ENCODE measurements around the gene ARMC10.

The ARMC10 gene

DNA sequence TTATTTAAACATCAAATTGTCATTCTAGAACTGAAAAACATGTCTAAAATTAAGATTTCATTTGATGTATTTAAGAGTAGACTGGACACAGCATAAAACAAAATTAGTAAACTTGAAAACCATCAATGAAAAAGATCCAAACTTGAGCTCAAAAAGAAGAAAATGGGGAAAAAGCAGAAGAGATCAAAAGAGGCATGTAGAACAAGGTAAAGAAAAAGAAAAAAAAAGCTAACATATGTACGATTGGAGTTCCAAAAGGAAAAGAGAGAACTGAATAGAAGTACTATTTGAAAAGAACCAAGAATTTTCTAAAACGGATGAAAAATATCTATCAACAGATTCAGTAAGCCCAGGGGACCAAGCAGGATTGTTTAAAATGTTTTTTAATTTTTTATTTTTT lies 3.9 kb upstream of the ARMC10 start:
- Histone ChIP-seq H3K79me1 (ENCODE audit: low read length) (peaks cover 4% of the 10 kb centered on the region), H3K18ac (ENCODE audit: low read length) (no peak overlapping the region), H3K23ac (ENCODE audit: low read length) (no peak overlapping the region), H3K14ac (ENCODE audit: low read length) (no peak overlapping the region), H3K4ac (ENCODE audit: low read depth, low read length) (no peak overlapping the region), H3K9me3 (ENCODE audit: insufficient read depth, low read depth, low read length) (peaks cover 3% of the 10 kb centered on the region), H3K27ac (ENCODE audit: low read depth, low read length) (no peak overlapping the region), H3K27me3 (ENCODE audit: insufficient read depth, low read length) (no peaks in the 10 kb centered on the region), H3K4me1 (ENCODE audit: control insufficient read depth in 1 of 2, insufficient read depth in 2 of 2, low read length in 2 of 2) (no peaks in the 10 kb centered on the region), H2AK5ac (ENCODE audit: low read length) (no peak overlapping the region), H3K4me3 (ENCODE audit: low read depth, low read length) (no peak overlapping the region), H3K9ac (ENCODE audit: low read length) (no peak overlapping the region), H3K36me3 (ENCODE audit: control insufficient read depth in 1 of 2, insufficient read depth in 2 of 2, low read length in 2 of 2) (no peaks in the 10 kb centered on the region), H2BK120ac (ENCODE audit: insufficient read depth, low read length, poor library complexity) (no peak overlapping the region), H2BK5ac (ENCODE audit: low read depth, low read length, poor library complexity) (no peak overlapping the region), H4K91ac (ENCODE audit: low read depth, low read length) (no peak overlapping the region), H4K12ac (ENCODE audit: low read depth, low read length) (no peak overlapping the region), H2BK12ac (ENCODE audit: low read length) (no peak overlapping the region), H3K79me2 (ENCODE audit: control insufficient read depth, insufficient read depth, low read length, poor library complexity) (peaks cover 3% of the 10 kb centered on the region), H2AFZ (ENCODE audit: insufficient read depth, low read length, poor library complexity) (no peak overlapping the region), H3K4me2 (ENCODE audit: low read length) (no peak overlapping the region), H4K8ac (ENCODE audit: low read depth, low read length) (no peak overlapping the region)
- WGBS (ENCODE audit: extremely low coverage, insufficient coverage, insufficient read length) = no CpG with 5 or more reads among the region's 2 CpGs
- no peak for DNase-seq

DNA sequence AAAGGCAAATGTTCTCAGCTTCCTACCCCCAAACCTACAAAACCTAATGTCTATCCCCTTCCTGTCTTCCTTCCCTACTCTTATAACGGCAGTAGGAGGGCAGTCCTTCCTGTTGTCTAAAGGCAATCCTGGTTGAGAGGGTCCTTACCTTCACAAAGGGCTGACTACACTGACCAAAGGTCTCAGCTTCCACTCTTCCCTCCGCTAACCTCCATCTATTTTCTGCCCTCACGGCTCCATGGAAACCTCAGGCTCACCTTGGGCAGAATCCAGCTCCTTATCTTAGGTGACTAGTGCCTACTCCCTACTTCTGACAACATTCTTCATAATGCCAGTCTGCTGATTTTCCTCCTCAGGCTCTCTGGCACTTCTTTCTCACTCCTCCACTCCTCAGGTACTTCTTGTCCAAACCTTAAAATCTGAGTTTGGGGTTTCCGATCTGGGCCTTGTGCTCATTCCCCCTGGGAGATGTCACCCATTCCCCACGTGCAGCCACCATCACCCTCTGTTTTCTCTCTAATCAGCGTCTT lies 886 bp upstream of the ARMC10 start:
- Histone ChIP-seq H4K91ac (ENCODE audit: low read depth, low read length) (no peak overlapping the region), H2BK120ac (ENCODE audit: insufficient read depth, low read length, poor library complexity) (no peak overlapping the region), H3K79me1 (ENCODE audit: low read length) (peaks cover 4% of the 10 kb centered on the region), H2AFZ (ENCODE audit: insufficient read depth, low read length, poor library complexity) (peak overlapping the region; percentile 96), H3K4me1 (ENCODE audit: control insufficient read depth in 1 of 2, insufficient read depth in 2 of 2, low read length in 2 of 2) (no peaks in the 10 kb centered on the region), H2AK5ac (ENCODE audit: low read length) (no peak overlapping the region), H3K14ac (ENCODE audit: low read length) (no peak overlapping the region), H3K9me3 (ENCODE audit: insufficient read depth, low read depth, low read length) (peaks cover 1% of the 10 kb centered on the region), H3K27ac (ENCODE audit: low read depth, low read length) (no peak overlapping the region), H3K4me2 (ENCODE audit: low read length) (peak overlapping the region; percentile 83), H3K4ac (ENCODE audit: low read depth, low read length) (no peak overlapping the region), H3K18ac (ENCODE audit: low read length) (no peak overlapping the region), H3K4me3 (ENCODE audit: low read depth, low read length) (peak overlapping the region; percentile 95), H2BK5ac (ENCODE audit: low read depth, low read length, poor library complexity) (no peak overlapping the region), H3K9ac (ENCODE audit: low read length) (peak overlapping the region; percentile 19), H3K27me3 (ENCODE audit: insufficient read depth, low read length) (no peaks in the 10 kb centered on the region), H3K23ac (ENCODE audit: low read length) (no peak overlapping the region), H2BK12ac (ENCODE audit: low read length) (no peak overlapping the region), H4K12ac (ENCODE audit: low read depth, low read length) (peak overlapping the region; percentile 39), H4K8ac (ENCODE audit: low read depth, low read length) (peak overlapping the region; percentile 27), H3K79me2 (ENCODE audit: control insufficient read depth, insufficient read depth, low read length, poor library complexity) (peaks cover 3% of the 10 kb centered on the region), H3K36me3 (ENCODE audit: control insufficient read depth in 1 of 2, insufficient read depth in 2 of 2, low read length in 2 of 2) (no peaks in the 10 kb centered on the region)
- WGBS (ENCODE audit: extremely low coverage, insufficient coverage, insufficient read length) = no CpG with 5 or more reads among the region's 6 CpGs
- no peak for DNase-seq

DNA sequence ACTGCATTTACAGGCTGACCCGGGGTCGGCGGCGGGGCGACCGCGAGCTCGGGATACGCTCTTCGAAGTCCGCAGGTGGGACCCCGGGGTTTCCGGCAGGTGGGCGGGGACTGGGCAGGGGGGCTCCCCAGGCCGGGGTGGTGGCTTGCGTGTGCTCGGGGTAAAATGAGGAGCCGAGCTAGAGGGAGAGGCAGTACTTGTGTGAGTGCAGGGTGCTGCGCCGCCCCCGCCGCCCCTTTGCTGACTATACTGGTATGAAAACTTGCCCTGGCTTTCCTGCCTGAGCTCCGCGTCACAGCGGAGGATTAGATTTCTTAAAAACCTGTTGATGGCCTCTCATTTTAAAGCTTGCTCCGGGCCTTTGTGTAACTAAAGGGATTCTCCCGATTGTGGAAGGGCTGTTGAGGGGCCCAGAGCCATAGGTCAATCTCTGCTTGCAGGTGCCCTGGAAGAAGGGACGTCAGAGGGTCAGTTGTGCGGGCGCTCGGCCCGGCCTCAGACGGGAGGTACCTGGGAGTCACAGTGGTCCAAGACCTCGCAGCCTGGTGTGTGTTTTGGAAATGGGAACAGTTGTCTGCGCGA lies 488 bp downstream of the ARMC10 start:
- no peak overlapping the region for H2BK12ac ChIP-seq (ENCODE audit: low read length)
- peak overlapping the region; percentile 75 for H3K9ac ChIP-seq (ENCODE audit: low read length)
- H4K8ac ChIP-seq (ENCODE audit: low read depth, low read length) = peak overlapping the region; percentile 42
- peak overlapping the region; percentile 26 for H2AFZ ChIP-seq (ENCODE audit: insufficient read depth, low read length, poor library complexity)
- peaks cover 3% of the 10 kb centered on the region for H3K79me2 ChIP-seq (ENCODE audit: control insufficient read depth, insufficient read depth, low read length, poor library complexity)
- H3K9me3 ChIP-seq (ENCODE audit: insufficient read depth, low read depth, low read length) = peaks cover 1% of the 10 kb centered on the region
- H3K4me2 ChIP-seq (ENCODE audit: low read length) = peak overlapping the region; percentile 83
- H3K14ac ChIP-seq (ENCODE audit: low read length) = no peak overlapping the region
- no peak overlapping the region for H2BK120ac ChIP-seq (ENCODE audit: insufficient read depth, low read length, poor library complexity)
- WGBS (ENCODE audit: extremely low coverage, insufficient coverage, insufficient read length) = no CpG with 5 or more reads among the region's 36 CpGs
- peak overlapping the region; percentile 89 for H3K27ac ChIP-seq (ENCODE audit: low read depth, low read length)
- H3K79me1 ChIP-seq (ENCODE audit: low read length) = peaks cover 4% of the 10 kb centered on the region
- no peaks in the 10 kb centered on the region for H3K36me3 ChIP-seq (ENCODE audit: control insufficient read depth in 1 of 2, insufficient read depth in 2 of 2, low read length in 2 of 2)
- no peak overlapping the region for H4K12ac ChIP-seq (ENCODE audit: low read depth, low read length)
- no peaks in the 10 kb centered on the region for H3K4me1 ChIP-seq (ENCODE audit: control insufficient read depth in 1 of 2, insufficient read depth in 2 of 2, low read length in 2 of 2)
- no peak overlapping the region for H2AK5ac ChIP-seq (ENCODE audit: low read length)
- DNase-seq = peak; percentile 46 to 60
- H2BK5ac ChIP-seq (ENCODE audit: low read depth, low read length, poor library complexity) = no peak overlapping the region
- peak overlapping the region; percentile 2 for H3K18ac ChIP-seq (ENCODE audit: low read length)
- H3K23ac ChIP-seq (ENCODE audit: low read length) = no peak overlapping the region
- H3K27me3 ChIP-seq (ENCODE audit: insufficient read depth, low read length) = no peaks in the 10 kb centered on the region
- H3K4me3 ChIP-seq (ENCODE audit: low read depth, low read length) = peak overlapping the region; percentile 95
- H4K91ac ChIP-seq (ENCODE audit: low read depth, low read length) = peak overlapping the region; percentile 18
- no peak overlapping the region for H3K4ac ChIP-seq (ENCODE audit: low read depth, low read length)

DNA sequence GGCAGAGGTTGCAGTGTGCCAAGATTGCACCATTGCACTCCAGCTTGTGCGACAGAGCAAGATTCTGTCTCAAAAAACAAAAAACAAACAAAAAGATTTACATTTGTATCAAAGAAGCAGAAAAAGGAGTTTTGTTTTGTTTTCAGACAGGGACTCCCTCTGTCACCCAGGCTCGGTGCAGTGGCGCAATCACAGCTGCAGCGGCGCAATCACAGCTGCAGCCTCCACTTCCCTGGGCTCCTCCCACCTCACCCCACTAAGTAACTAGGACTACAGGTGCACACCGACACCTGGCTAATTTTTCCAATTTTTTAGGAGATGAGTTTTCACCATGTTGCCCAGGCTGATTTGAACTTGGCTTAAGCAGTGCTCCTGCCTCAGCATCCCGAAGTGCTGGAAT lies 1.8 kb downstream of the ARMC10 start:
- Histone ChIP-seq H3K14ac (ENCODE audit: low read length) (no peak overlapping the region), H3K4me1 (ENCODE audit: control insufficient read depth in 1 of 2, insufficient read depth in 2 of 2, low read length in 2 of 2) (no peaks in the 10 kb centered on the region), H3K36me3 (ENCODE audit: control insufficient read depth in 1 of 2, insufficient read depth in 2 of 2, low read length in 2 of 2) (no peaks in the 10 kb centered on the region), H2BK5ac (ENCODE audit: low read depth, low read length, poor library complexity) (no peak overlapping the region), H2BK12ac (ENCODE audit: low read length) (no peak overlapping the region), H3K4me3 (ENCODE audit: low read depth, low read length) (no peak overlapping the region), H2BK120ac (ENCODE audit: insufficient read depth, low read length, poor library complexity) (no peak overlapping the region), H2AFZ (ENCODE audit: insufficient read depth, low read length, poor library complexity) (no peak overlapping the region), H3K27ac (ENCODE audit: low read depth, low read length) (no peak overlapping the region), H4K8ac (ENCODE audit: low read depth, low read length) (no peak overlapping the region), H3K27me3 (ENCODE audit: insufficient read depth, low read length) (no peaks in the 10 kb centered on the region), H4K12ac (ENCODE audit: low read depth, low read length) (no peak overlapping the region), H3K9me3 (ENCODE audit: insufficient read depth, low read depth, low read length) (peaks cover 1% of the 10 kb centered on the region), H3K79me2 (ENCODE audit: control insufficient read depth, insufficient read depth, low read length, poor library complexity) (peaks cover 3% of the 10 kb centered on the region), H3K9ac (ENCODE audit: low read length) (no peak overlapping the region), H2AK5ac (ENCODE audit: low read length) (no peak overlapping the region), H3K23ac (ENCODE audit: low read length) (no peak overlapping the region), H3K18ac (ENCODE audit: low read length) (no peak overlapping the region), H4K91ac (ENCODE audit: low read depth, low read length) (no peak overlapping the region), H3K4me2 (ENCODE audit: low read length) (no peak overlapping the region), H3K79me1 (ENCODE audit: low read length) (peaks cover 4% of the 10 kb centered on the region), H3K4ac (ENCODE audit: low read depth, low read length) (no peak overlapping the region)
- DNase-seq = no peak
- no CpG with 5 or more reads among the region's 7 CpGs for WGBS (ENCODE audit: extremely low coverage, insufficient coverage, insufficient read length)
